ENCODE results near the gene SCYGR1. TPM values are rescaled to one million over a fixed set of nuclear protein-coding genes. Genes with fewer than 3 reads are reported as not detected.
"Not testable (repeated sequence)": the region's sequence is repeated elsewhere in the genome, so short reads cannot be mapped to it uniquely, and the experiment has no call there.

SCYGR1 gene
- total RNA-seq, 4 donors from 2014 or later, result not detected

- Histone ChIP-seq H3K4me1 (peaks cover 0 to 9% (median 4%) of the 10 kb centered on the region in 3 donors), H3K9me3 (no peaks in the 10 kb centered on the region), H3K27ac (no peak overlapping the region), H3K27me3 (no peaks in the 10 kb centered on the region), H3K4me3 (no peak overlapping the region), H3K36me3 (peaks cover 0 to 8% of the 10 kb centered on the region in 2 donors)
- ATAC-seq, result no peak
- WGBS, 2 donors (ENCODE audit: low coverage in 1 of 2), result 51 to 86% methylated on average over 3 of the region's 3 CpGs
- TF ChIP-seq POLR2A (IDR thresholded peaks at IDR 0.05), result no peak
- TF ChIP-seq CTCF (IDR thresholded peaks at IDR 0.05), result no peak
- TF ChIP-seq EP300 (IDR thresholded peaks at IDR 0.05), result no peak
- no peak for TF ChIP-seq POLR2AphosphoS5 (IDR thresholded peaks at IDR 0.05)
Measured at GRCh38 chr2:227365833-227366232, 21.9 kb downstream of the SCYGR1 start.

GRCh38 chr2:227364585-227365263 is 23.0 kb downstream of the SCYGR1 start:
- H3K27ac ChIP-seq, H3K27me3 ChIP-seq, H3K4me1 ChIP-seq, H3K9me3 ChIP-seq, H3K4me3 ChIP-seq, ATAC-seq: not testable (repeated sequence)
- peaks cover 0 to 19% of the 10 kb centered on the region in 2 donors for H3K36me3 ChIP-seq
- whole genome bisulfite sequencing, 2 donors (ENCODE audit: low coverage in 1 of 2), result 84 to 92% methylated on average over 6 to 10 of the region's 11 CpGs

- no peak for TF ChIP-seq CTCF (IDR thresholded peaks at IDR 0.05)
- no peak for TF ChIP-seq POLR2A (IDR thresholded peaks at IDR 0.05)
- TF ChIP-seq POLR2AphosphoS5 (IDR thresholded peaks at IDR 0.05), result no peak
- TF ChIP-seq EP300 (IDR thresholded peaks at IDR 0.05), result no peak
- Histone ChIP-seq H3K4me3 (no peak overlapping the region), H3K27ac (no peak overlapping the region), H3K36me3 (peaks cover 0 to 28% of the 10 kb centered on the region in 2 donors), H3K27me3 (no peaks in the 10 kb centered on the region), H3K4me1 (peaks cover 0 to 9% (median 4%) of the 10 kb centered on the region in 3 donors), H3K9me3 (no peaks in the 10 kb centered on the region)
- ATAC-seq, result no peak
- 89 to 91% methylated on average over 6 of the region's 6 CpGs for WGBS, 2 donors (ENCODE audit: low coverage in 1 of 2)
Measured at GRCh38 chr2:227363756-227364155, 24.0 kb downstream of the SCYGR1 start.

DNA sequence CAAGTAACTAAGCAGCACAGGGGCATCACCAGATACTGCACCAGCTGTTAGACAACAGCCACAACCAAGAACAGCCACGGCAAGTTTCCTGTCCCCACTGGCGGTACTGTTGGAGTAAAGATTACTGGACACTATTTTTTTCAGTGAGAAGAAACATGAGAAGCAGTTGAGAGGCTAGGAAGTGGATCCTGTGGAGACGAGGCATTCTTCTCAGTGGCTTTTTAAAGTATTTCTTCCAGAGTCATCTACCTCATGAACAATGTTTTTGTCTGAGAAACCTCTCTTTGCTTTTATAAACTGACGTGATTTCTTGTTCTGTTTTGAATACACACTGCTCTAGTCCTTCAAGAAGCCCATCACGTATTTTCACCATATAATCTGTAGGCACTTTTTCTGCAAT is 27.4 kb downstream of the SCYGR1 start:
- 75 to 77% methylated on average over 5 of the region's 5 CpGs for WGBS, 2 donors (ENCODE audit: low coverage in 1 of 2)
- Histone ChIP-seq H3K27me3 (no peaks in the 10 kb centered on the region), H3K4me1 (no peaks in the 10 kb centered on the region), H3K36me3 (peaks cover 0 to 62% of the 10 kb centered on the region in 2 donors), H3K9me3 (no peaks in the 10 kb centered on the region), H3K27ac (no peak overlapping the region), H3K4me3 (no peak overlapping the region)
- no peak for TF ChIP-seq POLR2A (IDR thresholded peaks at IDR 0.05)
- TF ChIP-seq EP300 (IDR thresholded peaks at IDR 0.05), result no peak
- no peak for TF ChIP-seq CTCF (IDR thresholded peaks at IDR 0.05)
- no peak for TF ChIP-seq POLR2AphosphoS5 (IDR thresholded peaks at IDR 0.05)
- no peak for ATAC-seq

DNA sequence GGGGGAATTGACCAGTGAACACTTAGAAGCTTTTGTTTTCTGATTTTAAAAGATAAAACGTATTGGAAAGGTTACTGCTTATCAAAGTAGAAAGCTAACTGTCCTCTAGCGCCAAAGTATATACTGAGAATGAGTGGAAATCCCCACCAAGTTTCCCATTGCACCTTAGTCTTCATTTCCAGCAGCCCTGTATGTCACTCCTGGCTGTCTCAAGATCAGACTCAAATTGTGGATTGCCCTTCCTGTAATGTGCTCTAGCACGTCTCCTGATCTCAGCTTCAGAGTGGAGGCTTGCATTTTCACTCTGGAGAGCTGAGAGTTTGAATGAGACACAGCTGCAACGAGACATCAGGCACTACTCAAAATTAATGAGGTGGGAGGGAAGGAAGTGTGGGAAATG is 36.1 kb downstream of the SCYGR1 start:
- TF ChIP-seq POLR2AphosphoS5 (IDR thresholded peaks at IDR 0.05), result no peak
- TF ChIP-seq EP300 (IDR thresholded peaks at IDR 0.05), result no peak
- no peak for TF ChIP-seq POLR2A (IDR thresholded peaks at IDR 0.05)
- TF ChIP-seq CTCF (IDR thresholded peaks at IDR 0.05), result no peak
- 51 to 67% methylated on average over 3 to 4 of the region's 4 CpGs for WGBS, 2 donors (ENCODE audit: low coverage in 1 of 2)
- peaks cover 0 to 48% of the 10 kb centered on the region in 2 donors for H3K36me3 ChIP-seq
- no peaks in the 10 kb centered on the region for H3K27me3 ChIP-seq
- H3K27ac ChIP-seq, result no peak overlapping the region
- no peak for ATAC-seq
- H3K4me1 ChIP-seq, result no peaks in the 10 kb centered on the region
- H3K9me3 ChIP-seq, result no peaks in the 10 kb centered on the region
- no peak overlapping the region for H3K4me3 ChIP-seq

Data from gastroesophageal sphincter (tissue), 4 donors.